HPDE6-E6E7 (cell line): ENCODE data around the gene SLC22A6.
"Not testable (repeated sequence)": the region's sequence is repeated elsewhere in the genome, so short reads cannot be mapped to it uniquely, and the experiment has no call there.

Experiments
- DNase-seq: peaks from one replicate; pipeline ENCODE4 v3.0.0; 2011; ENCODE audit warnings: missing footprints; ENCODE audit errors: extremely low spot score

Gene SLC22A6

DNA sequence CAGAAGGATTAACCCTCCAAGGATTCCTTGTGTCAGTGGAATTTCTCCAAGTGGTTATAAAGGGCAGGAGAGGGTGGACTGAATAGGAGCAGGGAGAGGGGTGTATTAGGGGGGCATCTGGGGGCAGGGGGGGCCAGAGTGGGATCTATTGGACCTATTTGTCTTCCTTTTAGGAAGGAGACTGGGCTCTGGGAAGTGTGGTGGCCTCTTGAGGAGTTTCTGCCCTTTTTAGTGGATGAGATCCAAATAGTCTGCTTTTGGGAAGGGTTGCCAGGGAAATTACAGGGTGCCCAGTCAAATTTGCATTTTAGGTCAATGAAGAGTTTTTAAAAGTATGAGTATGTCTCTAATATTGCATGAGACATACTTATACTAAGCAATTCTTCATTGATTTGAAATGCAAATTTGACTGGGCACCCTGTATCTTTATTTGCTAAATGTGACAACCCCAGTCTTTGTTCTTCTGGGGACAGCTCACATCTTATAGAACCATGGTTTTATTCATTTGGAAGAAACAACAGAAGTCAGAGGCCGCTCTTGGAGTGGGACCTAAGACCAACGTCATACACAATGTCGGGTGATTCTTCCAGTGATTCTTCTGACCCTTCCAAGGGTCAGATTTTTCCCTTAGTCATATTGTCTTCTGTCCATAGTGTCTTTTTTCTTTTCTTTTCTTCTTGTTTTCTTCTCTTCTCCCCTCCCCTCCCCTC is 429 bp upstream of the SLC22A6 start:
- DNase-seq, result no peak

DNA sequence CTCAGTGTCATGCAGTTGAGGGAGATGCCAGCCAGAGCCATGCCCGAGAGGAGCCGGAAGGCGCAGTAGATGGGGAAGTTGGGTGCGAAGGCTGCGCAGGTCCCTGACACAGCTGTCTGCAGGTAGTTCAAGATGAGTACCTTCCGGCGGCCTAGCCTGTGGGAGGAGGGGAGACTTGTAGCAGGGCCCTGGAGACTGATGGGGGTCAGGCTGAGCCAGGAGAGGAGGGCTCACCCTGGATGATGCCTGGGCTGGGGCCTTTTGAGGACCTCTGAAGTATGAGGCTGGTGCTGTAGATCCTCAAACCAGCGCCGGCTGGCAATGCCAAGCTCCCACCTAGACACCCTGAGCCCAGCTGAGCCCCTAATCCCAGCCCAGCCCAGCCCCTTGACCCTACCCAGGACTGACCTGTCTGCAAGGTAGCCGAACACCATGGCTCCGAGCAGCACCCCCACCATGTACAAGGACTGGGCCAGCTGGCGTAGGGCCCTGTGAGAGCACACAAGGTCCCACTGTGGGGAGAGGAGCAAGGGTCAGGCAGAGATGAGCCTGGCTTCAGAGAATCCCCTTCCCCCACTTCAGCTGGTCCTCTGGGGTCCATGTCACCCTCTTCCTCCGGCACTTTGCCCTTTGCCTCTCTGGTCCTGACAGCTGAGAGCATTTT is 1.1 kb downstream of the SLC22A6 start:
- DNase-seq, result no peak

- DNase-seq, result no peak
Measured at GRCh38 chr11:62981743-62982142, 3.0 kb downstream of the SLC22A6 start.

- no peak for DNase-seq
Measured at GRCh38 chr11:62980133-62980760, 4.5 kb downstream of the SLC22A6 start.

GRCh38 chr11:62976109-62976508 is 8.7 kb downstream of the SLC22A6 start:
- no peak for DNase-seq

DNA sequence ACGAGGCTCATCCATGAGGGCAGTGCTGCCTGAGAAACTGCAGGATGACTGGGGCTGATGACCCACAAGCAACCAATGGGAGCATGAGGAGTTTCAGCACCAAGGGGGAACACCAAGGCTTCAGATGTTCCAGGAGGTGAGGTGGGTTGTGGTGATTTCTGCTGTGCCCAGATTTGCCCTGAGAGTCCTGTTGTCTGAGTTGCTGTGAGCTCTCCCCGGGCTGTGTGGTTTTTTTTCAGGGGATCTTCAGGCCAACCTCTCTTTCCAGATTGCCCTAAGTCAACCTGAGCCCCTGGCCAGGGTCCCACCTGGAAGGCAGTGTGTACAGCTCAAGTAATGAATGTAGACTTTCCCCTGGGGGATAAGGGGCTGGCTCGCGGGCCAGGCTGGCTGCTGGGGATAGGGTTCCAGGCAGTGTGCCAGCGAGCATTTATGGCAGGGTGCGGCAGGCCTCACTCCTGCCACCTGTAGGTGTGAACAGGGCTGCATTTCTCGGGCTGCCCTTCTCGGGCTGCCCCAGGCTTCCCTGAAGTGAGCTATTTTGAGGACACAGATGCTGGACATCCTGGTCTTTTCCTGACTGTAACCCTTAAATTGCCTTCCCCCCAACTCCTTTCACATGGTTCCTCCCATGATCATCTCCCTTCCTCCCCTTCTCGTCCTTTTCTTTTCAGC is 9.8 kb downstream of the SLC22A6 start:
- no peak for DNase-seq

DNA sequence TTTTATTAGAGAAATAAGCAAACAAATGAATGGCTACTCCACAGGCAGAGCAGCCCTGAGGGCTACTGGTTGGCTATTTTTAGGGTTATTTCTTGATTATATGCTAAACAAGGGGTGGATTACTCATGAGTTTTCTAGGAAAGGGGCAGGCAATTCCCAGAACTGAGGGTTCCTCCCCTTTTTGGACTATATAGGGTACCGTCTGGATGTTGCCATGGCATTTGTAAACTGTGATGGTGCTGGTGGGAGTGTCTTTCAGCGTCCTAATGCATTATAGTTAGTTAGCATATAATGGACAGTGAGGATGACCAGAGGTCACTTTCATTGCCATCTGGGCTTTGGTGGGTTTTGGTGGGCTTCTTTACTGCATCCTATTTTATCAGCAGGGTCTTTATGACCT is 19.2 kb downstream of the SLC22A6 start:
- no peak for DNase-seq

DNA sequence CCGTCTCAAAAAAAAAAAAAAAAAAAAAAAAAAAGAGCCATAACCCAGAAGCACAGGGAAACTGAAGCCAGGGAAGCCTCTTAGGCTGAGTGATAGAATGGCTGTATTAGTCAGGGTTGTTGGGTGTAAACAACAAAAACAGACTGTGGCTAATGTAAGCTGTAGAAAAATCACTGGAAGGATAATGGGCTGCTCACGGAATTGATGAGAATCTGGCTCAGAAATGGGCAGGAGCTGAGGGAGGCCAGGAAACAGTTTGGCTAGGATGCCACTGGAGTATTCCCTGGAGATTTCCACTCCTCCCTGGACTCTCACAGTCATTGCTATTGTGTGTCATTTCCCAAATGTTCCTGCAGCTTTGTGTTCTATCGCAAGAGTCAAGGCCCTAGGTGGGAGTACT is 22.4 kb downstream of the SLC22A6 start:
- DNase-seq, result no peak

DNA sequence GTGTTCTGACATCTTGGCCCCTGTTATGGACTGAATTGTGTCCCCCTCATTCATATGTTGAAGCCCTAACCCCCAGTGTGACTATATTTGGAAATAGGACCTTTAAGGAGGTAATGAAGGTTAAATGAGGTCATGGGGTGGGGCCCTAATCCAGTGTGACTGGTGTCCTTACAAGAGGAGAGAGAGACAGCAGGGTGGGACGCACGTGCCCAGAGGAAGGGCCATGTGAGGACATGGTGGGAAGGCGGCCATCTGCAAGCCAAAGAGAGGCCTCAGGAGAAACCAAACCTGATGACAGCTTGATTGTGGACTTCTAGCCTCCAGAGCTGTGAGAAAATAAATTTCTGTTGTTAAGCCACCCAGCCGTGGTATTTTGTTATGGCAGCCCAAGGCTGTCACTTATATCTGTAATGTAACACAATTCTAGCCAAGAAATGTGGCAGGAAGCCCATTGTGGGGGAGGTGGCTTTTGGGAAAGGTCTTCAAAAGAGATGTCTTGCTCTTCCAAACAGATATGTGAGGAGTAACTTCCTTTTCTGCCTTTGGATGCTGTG is 23.7 kb downstream of the SLC22A6 start:
- DNase-seq, result no peak

GRCh38 chr11:62959422-62959980 is 25.3 kb downstream of the SLC22A6 start:
- no peak for DNase-seq

DNA sequence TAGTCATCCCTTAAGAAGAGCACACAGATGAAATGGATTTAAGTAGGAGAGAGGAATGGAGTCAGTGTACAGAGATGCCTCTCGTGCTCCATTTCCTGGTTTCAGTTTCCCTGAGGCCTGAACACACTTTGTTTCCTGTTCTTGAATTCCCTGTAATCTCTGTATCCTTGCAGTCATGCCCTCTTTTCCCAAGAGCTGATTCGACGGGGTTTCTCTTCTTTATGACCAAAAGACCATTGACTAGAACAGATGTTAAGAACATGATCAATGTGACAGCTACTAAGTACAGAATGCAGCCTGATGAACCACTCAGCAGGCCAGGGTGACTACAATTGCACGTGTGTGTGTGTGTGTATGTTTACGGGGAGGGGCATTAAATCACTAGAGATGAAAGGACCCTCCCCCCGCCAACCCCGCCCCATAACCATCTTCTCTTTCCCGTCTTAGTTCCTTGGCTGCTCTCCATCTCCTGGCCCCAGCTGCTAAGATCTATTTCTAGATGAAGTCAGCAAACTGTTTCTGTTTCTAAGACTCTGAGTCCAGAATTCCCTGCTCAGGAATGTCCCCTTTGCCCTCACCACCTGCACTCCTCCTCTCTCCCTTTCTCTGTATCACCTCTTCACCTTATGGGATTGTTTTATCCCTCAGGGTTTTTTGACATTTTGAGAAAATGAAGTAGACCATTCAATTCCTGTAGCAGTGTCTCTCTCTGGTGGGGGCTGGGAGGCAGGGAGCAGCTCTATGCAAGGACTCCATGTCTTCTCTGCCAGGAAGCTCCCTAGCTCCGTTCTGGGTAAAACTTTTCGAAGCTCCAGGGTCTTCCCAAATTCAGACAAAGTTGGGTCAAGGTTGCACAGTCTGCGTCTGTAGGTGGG is 26.0 kb downstream of the SLC22A6 start:
- DNase-seq, result no peak

DNA sequence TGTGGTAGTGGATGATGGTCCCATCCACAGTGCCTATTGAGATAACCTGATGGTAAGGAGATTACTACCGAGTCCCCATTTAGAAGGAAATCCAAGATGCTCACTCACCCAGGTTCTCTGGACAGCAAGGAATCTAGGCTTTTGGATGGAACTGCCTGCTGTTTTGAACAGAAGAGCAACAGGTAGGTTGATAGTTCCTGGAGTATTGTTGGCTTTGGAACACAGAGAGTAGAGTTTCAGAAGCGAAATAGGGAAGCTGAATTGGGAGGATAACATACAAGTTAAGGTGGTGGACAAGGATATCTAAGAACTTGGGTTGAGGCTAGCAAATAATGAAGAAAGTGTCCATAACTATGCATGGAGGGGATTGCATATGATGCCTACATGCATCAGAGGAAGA is 27.6 kb downstream of the SLC22A6 start:
- no peak for DNase-seq

- DNase-seq, result no peak
Measured at GRCh38 chr11:62954478-62954877, 30.3 kb downstream of the SLC22A6 start.

- DNase-seq, result no peak
Measured at GRCh38 chr11:62953811-62954210, 31.0 kb downstream of the SLC22A6 start.

DNA sequence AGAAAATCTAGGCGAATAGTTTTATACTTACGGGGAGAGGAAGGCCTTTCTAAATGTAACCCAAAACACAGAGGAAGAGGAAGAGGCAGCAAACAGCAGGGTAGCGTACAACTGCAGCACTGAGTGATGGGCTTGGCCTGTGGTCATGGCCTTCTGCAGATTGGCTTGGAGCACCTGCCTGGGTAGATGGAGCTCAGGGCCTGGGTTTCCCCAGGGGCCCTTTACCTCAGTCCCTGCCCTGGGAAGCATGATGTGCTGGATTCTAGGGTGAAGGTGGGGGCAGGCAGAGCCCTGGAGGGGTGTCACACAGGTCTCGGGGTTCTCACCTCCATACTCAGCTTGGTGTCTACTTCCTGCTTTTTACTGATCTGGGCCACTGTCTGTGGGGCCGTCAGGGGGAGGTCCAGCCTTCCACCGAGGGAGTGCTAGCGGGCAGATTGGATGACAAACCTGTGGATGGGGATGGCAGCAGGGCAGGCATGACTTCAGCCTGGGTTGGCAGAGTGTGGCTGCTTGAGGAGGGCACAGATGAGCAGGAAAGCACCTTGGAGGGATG is 35.9 kb downstream of the SLC22A6 start:
- DNase-seq, result no peak

- DNase-seq, result not testable (repeated sequence)
Measured at GRCh38 chr11:62945538-62945937, 39.2 kb downstream of the SLC22A6 start.

GRCh38 chr11:62937528-62937927 is 47.2 kb downstream of the SLC22A6 start:
- DNase-seq, result not testable (repeated sequence)

DNA sequence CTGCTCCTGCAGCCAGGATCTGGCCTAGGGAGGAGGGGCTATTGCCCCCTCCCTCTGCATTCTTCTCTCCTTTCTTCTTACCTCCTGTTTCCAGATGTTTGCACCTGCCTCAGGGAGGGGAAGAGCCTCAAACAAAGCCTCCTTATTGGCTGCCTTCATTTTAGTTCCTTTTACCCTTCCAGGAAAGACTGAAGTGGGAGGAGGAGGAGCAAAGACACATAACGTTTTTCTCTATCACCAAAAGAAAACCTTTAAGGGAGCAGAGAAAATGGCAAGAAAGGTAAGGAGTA is 50.3 kb downstream of the SLC22A6 start:
- no peak for DNase-seq

DNA sequence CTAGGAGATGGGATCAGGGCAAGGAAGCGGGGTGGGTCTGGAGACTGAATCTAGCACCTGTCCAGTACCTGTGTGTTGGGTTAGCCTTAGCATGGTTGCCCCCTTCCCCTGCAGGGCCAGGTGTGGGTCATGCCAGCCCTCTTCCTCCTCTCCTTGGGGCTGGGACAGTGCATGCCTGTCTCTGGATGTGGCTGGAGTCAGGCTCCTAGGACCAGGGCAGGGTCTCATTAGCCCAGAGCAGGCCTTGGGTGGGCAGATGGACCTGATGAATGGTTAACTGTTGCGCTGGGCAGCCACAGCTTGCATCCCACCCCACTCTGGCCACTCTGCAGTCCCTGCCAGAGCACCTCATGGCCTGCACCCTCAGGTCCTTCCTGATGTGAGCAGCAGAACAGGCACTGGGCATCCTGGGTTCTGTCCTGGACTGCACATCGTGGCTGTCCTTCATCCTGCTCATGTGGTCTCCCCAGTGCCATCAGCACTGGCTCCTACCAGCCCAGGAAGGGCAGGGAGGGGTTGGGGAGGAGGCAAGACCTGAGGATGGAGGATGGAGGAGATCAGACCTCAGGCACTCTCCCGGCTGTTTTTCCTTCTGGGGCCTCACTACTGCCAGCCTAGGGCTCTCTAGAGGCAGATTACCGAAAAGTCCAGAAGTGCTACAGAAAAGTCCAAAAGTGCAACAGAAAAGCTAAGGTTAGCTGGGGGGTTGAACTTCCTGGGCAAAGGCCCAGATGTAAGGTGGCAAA is 50.8 kb downstream of the SLC22A6 start:
- DNase-seq, result no peak

- no peak for DNase-seq
Measured at GRCh38 chr11:62933285-62933684, 51.5 kb downstream of the SLC22A6 start.
